Fibroblast of lung (primary cell): ENCODE measurements around the gene CENPW.

Source experiments
- CTCF ChIP-seq, 2 donors: IDR thresholded peaks in 1 of 2; conservative IDR thresholded peaks in 1 of 2; 1 replicate in 1 of 2; 2 replicates in 1 of 2; pipeline ENCODE4 v1.5.1; 2011 to 2012; ENCODE audit warnings: low read length in 2 of 2, control low read depth in 1 of 2, inconsistent platforms in 1 of 2, low read depth in 1 of 2, mild to moderate bottlenecking in 1 of 2
- EZH2 ChIP-seq: IDR thresholded peaks from 2 replicates; pipeline ENCODE4 v1.5.1; 2012; ENCODE audit warnings: low read length, control low read depth, mild to moderate bottlenecking; ENCODE audit errors: missing control alignments

DNA sequence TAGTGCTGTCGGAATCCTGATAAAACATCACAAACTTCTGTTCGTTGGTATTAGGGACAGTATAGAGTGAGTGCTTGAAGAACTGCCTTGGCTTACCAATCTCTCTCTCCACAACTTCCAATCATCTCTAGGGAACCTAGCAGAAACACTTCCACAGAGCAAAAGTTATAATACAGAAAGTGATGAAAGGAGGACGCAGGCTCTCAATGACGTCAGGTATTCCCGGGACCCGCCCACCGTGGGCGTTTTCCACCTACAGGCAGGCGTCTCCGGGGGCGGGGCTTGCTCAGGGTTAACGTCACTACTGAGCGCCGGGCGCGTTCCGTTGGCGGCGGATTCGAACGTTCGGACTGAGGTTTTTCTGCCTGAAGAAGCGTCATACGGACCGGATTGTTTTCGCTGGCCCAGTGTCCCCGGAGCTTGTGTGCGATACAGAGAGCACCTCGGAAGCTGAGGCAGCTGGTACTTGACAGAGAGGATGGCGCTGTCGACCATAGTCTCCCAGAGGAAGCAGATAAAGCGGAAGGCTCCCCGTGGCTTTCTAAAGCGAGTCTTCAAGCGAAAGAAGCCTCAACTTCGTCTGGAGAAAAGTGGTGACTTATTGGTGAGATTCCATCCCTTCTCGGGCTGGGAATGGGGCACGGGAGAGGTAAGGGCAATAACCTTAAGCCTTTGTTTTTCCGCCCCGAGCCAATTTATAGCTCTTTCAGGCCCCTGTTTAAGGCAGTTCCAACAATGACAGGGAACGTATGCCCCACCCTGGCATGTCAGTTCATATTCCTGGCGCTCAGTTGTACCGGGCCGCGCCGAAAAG, at the start of gene CENPW:
- TF ChIP-seq EZH2 (no peak), CTCF (conservative IDR thresholded peaks at IDR 0.05 in 1 of 2, IDR thresholded peaks at IDR 0.05 in 1 of 2; ENCODE audit: low read depth in 1 of 2, low read length in 2 of 2) (no peak)
